Measurements from ENCODE around the gene NAV3.

Gene NAV3

DNA sequence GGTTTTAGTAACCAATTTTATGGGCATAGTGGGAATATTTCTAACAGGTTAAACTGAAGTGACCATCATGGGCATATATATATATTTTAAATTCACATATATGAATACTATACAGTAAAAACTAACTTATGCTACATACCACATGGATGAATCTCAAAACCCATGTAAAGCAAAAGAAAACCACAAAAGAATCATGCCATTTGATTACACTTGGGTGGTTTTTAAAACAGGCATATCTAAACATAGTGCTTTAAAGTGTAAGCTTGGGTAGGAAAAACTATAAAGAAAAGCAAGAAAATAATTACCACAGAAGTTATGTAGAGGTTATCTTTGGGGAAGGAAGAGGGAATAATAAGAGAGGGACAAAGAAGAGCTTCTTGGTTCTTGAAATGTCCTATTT is 326.1 kb downstream of the NAV3 start:
- Histone ChIP-seq H3K4me3 (ENCODE audit: low read depth in 1 of 5, low read length in 5 of 5) (no peak overlapping the region), H3K36me3 (ENCODE audit: control insufficient read depth in 5 of 5, insufficient read depth in 5 of 5, low read length in 5 of 5) (peaks cover 0 to 10% (median 3%) of the 10 kb centered on the region in 5 donors), H3K4me1 (ENCODE audit: control insufficient read depth in 5 of 5, insufficient read depth in 5 of 5, low read length in 5 of 5) (no peaks in the 10 kb centered on the region), H3K9me3 (ENCODE audit: control insufficient read depth in 5 of 5, low read length in 5 of 5) (no peaks in the 10 kb centered on the region), H3K9ac (ENCODE audit: low read length in 5 of 5) (no peak overlapping the region), H3K27me3 (ENCODE audit: control insufficient read depth in 5 of 5, insufficient read depth in 4 of 5, low read length in 5 of 5) (no peaks in the 10 kb centered on the region), H3K27ac (ENCODE audit: low read depth, low read length) (no peak overlapping the region)

DNA sequence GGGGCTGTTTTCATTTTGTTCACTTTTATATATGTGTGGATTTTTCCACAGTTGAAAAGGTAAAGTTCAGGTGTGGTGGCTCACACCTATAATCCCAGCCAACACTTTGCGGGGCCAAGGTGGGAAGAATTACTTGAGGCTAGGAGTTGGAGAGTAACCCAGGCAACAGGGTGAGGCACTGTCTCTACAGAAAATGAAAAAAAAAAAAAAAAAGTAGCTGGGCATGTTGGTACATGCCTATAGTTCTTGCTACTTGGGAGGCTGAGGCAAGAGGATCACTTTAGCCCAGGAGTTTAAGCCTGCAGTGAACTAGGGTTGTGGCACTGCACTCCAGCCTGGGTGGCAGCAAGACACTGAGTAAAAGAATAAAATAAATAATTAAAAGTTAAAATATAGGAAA is 326.5 kb downstream of the NAV3 start:
- peaks cover 0 to 10% (median 3%) of the 10 kb centered on the region in 5 donors for H3K36me3 ChIP-seq (ENCODE audit: control insufficient read depth in 5 of 5, insufficient read depth in 5 of 5, low read length in 5 of 5)
- H3K4me3 ChIP-seq (ENCODE audit: low read depth in 1 of 5, low read length in 5 of 5) = no peak overlapping the region
- H3K9ac ChIP-seq (ENCODE audit: low read length in 5 of 5) = no peak overlapping the region
- no peak overlapping the region for H3K27ac ChIP-seq (ENCODE audit: low read depth, low read length)
- no peaks in the 10 kb centered on the region for H3K27me3 ChIP-seq (ENCODE audit: control insufficient read depth in 5 of 5, insufficient read depth in 4 of 5, low read length in 5 of 5)
- H3K9me3 ChIP-seq (ENCODE audit: control insufficient read depth in 5 of 5, low read length in 5 of 5) = no peaks in the 10 kb centered on the region
- H3K4me1 ChIP-seq (ENCODE audit: control insufficient read depth in 5 of 5, insufficient read depth in 5 of 5, low read length in 5 of 5) = no peaks in the 10 kb centered on the region

DNA sequence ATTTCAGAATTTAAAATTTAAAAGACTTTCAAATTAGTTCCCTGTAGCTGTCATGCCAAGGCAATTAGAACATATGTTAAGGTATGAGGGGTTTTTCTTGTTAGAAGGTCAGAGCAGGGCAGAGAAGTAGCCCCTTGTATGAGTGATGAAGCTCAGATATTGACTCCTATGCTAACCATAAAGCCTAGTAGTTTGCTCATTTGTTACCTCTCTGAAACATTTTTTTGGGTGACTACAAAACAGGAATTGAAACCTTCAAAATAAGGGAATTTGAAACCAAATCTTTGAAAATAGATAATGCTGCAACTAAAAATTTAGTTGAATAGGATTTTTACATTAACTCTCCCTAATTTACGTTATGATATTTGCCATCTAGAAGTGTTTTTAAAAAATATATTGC is 333.5 kb downstream of the NAV3 start:
- Histone ChIP-seq H3K36me3 (ENCODE audit: control insufficient read depth in 5 of 5, insufficient read depth in 5 of 5, low read length in 5 of 5) (peaks cover 0 to 8% (median 3%) of the 10 kb centered on the region in 5 donors), H3K4me3 (ENCODE audit: low read depth in 1 of 5, low read length in 5 of 5) (no peak overlapping the region), H3K27me3 (ENCODE audit: control insufficient read depth in 5 of 5, insufficient read depth in 4 of 5, low read length in 5 of 5) (no peaks in the 10 kb centered on the region), H3K4me1 (ENCODE audit: control insufficient read depth in 5 of 5, insufficient read depth in 5 of 5, low read length in 5 of 5) (no peaks in the 10 kb centered on the region), H3K27ac (ENCODE audit: low read depth, low read length) (no peak overlapping the region), H3K9ac (ENCODE audit: low read length in 5 of 5) (no peak overlapping the region), H3K9me3 (ENCODE audit: control insufficient read depth in 5 of 5, low read length in 5 of 5) (no peaks in the 10 kb centered on the region)

DNA sequence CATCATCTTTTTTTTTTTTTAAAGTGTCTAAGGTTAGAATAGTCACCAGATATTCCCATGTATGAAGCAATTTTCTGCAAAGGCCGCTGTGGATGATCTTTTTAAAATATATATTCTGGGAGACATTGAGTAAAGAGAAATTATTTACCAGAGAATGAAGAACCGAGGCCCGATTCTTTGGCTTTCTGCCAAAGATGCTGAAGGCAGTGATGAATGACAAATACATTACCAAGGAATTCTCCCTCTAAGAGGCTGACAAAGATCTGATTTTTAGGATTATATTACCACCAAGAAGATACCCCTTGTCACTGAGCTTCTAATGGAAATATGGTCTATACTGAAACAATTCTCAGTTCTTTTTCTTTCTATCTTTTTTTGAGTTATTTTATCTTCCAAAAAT is 336.8 kb downstream of the NAV3 start:
- H3K27me3 ChIP-seq (ENCODE audit: control insufficient read depth in 5 of 5, insufficient read depth in 4 of 5, low read length in 5 of 5) = no peaks in the 10 kb centered on the region
- no peaks in the 10 kb centered on the region for H3K4me1 ChIP-seq (ENCODE audit: control insufficient read depth in 5 of 5, insufficient read depth in 5 of 5, low read length in 5 of 5)
- H3K27ac ChIP-seq (ENCODE audit: low read depth, low read length) = no peak overlapping the region
- no peak overlapping the region for H3K9ac ChIP-seq (ENCODE audit: low read length in 5 of 5)
- H3K9me3 ChIP-seq (ENCODE audit: control insufficient read depth in 5 of 5, low read length in 5 of 5) = no peaks in the 10 kb centered on the region
- no peak overlapping the region for H3K4me3 ChIP-seq (ENCODE audit: low read depth in 1 of 5, low read length in 5 of 5)
- peaks cover 0 to 16% (median 3%) of the 10 kb centered on the region in 5 donors for H3K36me3 ChIP-seq (ENCODE audit: control insufficient read depth in 5 of 5, insufficient read depth in 5 of 5, low read length in 5 of 5)

DNA sequence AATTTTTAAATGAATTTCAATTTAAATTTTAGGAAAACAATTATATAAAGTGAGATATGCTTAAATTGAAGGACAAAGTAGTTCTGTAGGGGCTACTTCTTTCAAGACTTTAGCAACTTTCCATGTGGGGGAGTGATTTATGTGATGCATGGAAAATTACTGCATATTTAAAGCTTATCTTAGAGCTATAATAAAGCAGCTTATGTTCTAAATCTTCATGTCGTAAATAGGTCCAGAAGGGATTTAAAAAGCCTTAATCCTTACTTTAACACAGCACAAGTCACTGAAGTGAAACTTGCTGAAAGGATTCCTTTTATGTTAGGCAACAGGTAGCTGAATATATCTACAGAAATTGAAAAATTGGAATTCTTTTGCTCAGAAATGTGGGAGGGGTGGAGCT is 340.4 kb downstream of the NAV3 start:
- H3K36me3 ChIP-seq (ENCODE audit: control insufficient read depth in 5 of 5, insufficient read depth in 5 of 5, low read length in 5 of 5) = peaks cover 0 to 24% (median 3%) of the 10 kb centered on the region in 5 donors
- no peaks in the 10 kb centered on the region for H3K9me3 ChIP-seq (ENCODE audit: control insufficient read depth in 5 of 5, low read length in 5 of 5)
- no peak overlapping the region for H3K27ac ChIP-seq (ENCODE audit: low read depth, low read length)
- no peak overlapping the region for H3K9ac ChIP-seq (ENCODE audit: low read length in 5 of 5)
- H3K4me3 ChIP-seq (ENCODE audit: low read depth in 1 of 5, low read length in 5 of 5) = no peak overlapping the region
- H3K27me3 ChIP-seq (ENCODE audit: control insufficient read depth in 5 of 5, insufficient read depth in 4 of 5, low read length in 5 of 5) = no peaks in the 10 kb centered on the region
- H3K4me1 ChIP-seq (ENCODE audit: control insufficient read depth in 5 of 5, insufficient read depth in 5 of 5, low read length in 5 of 5) = no peaks in the 10 kb centered on the region

DNA sequence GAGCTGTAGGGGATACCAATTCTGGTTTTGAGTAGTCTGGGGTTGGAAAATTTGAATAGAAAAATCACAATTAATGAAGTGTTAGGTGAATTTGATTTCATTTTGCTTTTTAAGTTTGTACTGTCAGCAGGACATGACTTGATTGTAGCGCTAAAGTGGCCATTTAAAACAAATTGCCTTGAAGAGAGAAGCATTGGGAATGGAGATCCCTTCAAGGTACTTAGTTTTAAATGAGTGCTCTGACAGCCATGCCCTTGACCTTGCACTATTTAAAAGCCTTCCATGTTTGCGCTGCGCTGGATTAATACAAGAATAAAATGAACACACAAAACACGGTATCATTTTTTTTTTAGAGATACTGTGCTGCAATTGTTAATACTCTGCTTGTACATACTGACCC is 345.9 kb downstream of the NAV3 start:
- Histone ChIP-seq H3K36me3 (ENCODE audit: control insufficient read depth in 5 of 5, insufficient read depth in 5 of 5, low read length in 5 of 5) (peaks cover 6 to 39% (median 13%) of the 10 kb centered on the region in 5 donors), H3K4me1 (ENCODE audit: control insufficient read depth in 5 of 5, insufficient read depth in 5 of 5, low read length in 5 of 5) (peaks cover 0 to 5% (median 0%) of the 10 kb centered on the region in 5 donors), H3K4me3 (ENCODE audit: low read depth in 1 of 5, low read length in 5 of 5) (no peak overlapping the region), H3K27ac (ENCODE audit: low read depth, low read length) (no peak overlapping the region), H3K9me3 (ENCODE audit: control insufficient read depth in 5 of 5, low read length in 5 of 5) (no peaks in the 10 kb centered on the region), H3K27me3 (ENCODE audit: control insufficient read depth in 5 of 5, insufficient read depth in 4 of 5, low read length in 5 of 5) (no peaks in the 10 kb centered on the region), H3K9ac (ENCODE audit: low read length in 5 of 5) (no peak overlapping the region)

DNA sequence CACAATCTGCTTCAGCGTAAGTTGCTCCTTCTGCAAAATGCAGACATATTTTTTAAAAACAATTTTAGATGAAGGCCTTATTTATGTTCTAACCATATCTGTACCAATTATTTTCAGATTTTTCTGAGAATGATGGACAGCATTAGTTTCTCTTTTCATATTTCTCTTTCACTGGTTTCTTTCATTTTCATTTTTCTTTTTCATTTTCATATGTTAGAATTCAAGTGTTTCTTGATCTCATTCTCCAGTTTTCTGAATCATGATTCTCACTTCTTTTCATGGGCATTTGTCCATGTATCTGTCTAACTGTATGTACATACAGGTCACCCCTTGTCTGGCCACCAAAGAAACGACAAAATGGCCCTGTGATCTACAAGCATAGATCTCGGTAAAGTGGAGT is 346.6 kb downstream of the NAV3 start:
- Histone ChIP-seq H3K4me1 (ENCODE audit: control insufficient read depth in 5 of 5, insufficient read depth in 5 of 5, low read length in 5 of 5) (peaks cover 0 to 5% (median 0%) of the 10 kb centered on the region in 5 donors), H3K27ac (ENCODE audit: low read depth, low read length) (no peak overlapping the region), H3K36me3 (ENCODE audit: control insufficient read depth in 5 of 5, insufficient read depth in 5 of 5, low read length in 5 of 5) (peaks cover 9 to 42% (median 13%) of the 10 kb centered on the region in 5 donors), H3K4me3 (ENCODE audit: low read depth in 1 of 5, low read length in 5 of 5) (no peak overlapping the region), H3K9ac (ENCODE audit: low read length in 5 of 5) (no peak overlapping the region), H3K27me3 (ENCODE audit: control insufficient read depth in 5 of 5, insufficient read depth in 4 of 5, low read length in 5 of 5) (no peaks in the 10 kb centered on the region), H3K9me3 (ENCODE audit: control insufficient read depth in 5 of 5, low read length in 5 of 5) (no peaks in the 10 kb centered on the region)

DNA sequence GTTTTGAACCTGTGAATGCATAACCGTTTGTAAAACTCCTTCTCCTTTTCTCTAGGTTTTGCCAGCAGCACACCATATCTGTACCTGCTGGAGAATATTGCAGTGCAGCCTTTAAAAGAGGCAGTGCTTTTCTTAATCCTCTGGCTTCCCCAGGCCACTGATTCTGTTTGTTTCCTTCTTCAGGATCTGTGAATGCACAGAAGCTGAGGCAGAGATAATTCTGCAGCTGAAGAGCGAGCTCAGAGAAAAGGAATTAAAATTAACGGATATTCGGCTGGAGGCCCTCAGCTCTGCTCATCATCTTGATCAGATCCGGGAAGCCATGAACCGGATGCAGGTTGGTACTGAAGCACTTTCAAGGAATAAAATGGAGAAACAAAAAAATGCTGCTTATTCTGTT is 348.7 kb downstream of the NAV3 start:
- Histone ChIP-seq H3K4me1 (ENCODE audit: control insufficient read depth in 5 of 5, insufficient read depth in 5 of 5, low read length in 5 of 5) (peaks cover 0 to 5% (median 0%) of the 10 kb centered on the region in 5 donors), H3K36me3 (ENCODE audit: control insufficient read depth in 5 of 5, insufficient read depth in 5 of 5, low read length in 5 of 5) (peaks cover 9 to 50% (median 19%) of the 10 kb centered on the region in 5 donors), H3K27ac (ENCODE audit: low read depth, low read length) (no peak overlapping the region), H3K9ac (ENCODE audit: low read length in 5 of 5) (no peak overlapping the region), H3K4me3 (ENCODE audit: low read depth in 1 of 5, low read length in 5 of 5) (no peak overlapping the region), H3K9me3 (ENCODE audit: control insufficient read depth in 5 of 5, low read length in 5 of 5) (no peaks in the 10 kb centered on the region), H3K27me3 (ENCODE audit: control insufficient read depth in 5 of 5, insufficient read depth in 4 of 5, low read length in 5 of 5) (no peaks in the 10 kb centered on the region)

DNA sequence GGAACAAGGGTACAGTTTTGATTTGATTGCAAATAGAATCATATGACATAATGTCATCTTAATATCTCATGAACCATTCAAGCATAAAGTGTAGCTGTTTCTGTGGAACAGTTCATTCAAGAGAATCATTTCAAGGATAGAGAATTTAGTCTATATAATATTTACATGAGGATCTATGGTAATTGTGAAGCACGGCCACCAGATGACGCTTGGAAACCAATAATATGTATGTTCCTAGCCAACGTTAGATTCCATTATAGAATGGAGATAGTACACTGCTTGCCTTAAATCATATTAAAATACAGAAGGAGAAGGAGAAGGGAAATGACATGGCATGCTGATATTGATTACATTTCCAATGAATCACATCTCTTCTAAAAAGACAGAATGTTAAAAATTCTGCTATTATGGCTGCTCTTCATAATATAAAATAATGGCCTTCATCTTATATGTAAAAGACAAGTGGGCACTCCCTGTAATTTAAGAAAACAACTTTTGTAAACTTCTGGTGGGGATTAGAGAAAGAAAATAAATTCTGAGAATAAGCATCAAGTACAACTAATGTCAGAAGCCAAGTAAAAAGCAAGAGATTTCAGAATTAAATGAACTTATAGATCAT is 351.0 kb downstream of the NAV3 start:
- H3K36me3 ChIP-seq (ENCODE audit: control insufficient read depth in 5 of 5, insufficient read depth in 5 of 5, low read length in 5 of 5) = peaks cover 9 to 50% (median 19%) of the 10 kb centered on the region in 5 donors
- H3K27me3 ChIP-seq (ENCODE audit: control insufficient read depth in 5 of 5, insufficient read depth in 4 of 5, low read length in 5 of 5) = no peaks in the 10 kb centered on the region
- H3K9ac ChIP-seq (ENCODE audit: low read length in 5 of 5) = no peak overlapping the region
- H3K4me3 ChIP-seq (ENCODE audit: low read depth in 1 of 5, low read length in 5 of 5) = no peak overlapping the region
- H3K27ac ChIP-seq (ENCODE audit: low read depth, low read length) = no peak overlapping the region
- H3K4me1 ChIP-seq (ENCODE audit: control insufficient read depth in 5 of 5, insufficient read depth in 5 of 5, low read length in 5 of 5) = peaks cover 0 to 5% (median 0%) of the 10 kb centered on the region in 5 donors
- no peaks in the 10 kb centered on the region for H3K9me3 ChIP-seq (ENCODE audit: control insufficient read depth in 5 of 5, low read length in 5 of 5)

DNA sequence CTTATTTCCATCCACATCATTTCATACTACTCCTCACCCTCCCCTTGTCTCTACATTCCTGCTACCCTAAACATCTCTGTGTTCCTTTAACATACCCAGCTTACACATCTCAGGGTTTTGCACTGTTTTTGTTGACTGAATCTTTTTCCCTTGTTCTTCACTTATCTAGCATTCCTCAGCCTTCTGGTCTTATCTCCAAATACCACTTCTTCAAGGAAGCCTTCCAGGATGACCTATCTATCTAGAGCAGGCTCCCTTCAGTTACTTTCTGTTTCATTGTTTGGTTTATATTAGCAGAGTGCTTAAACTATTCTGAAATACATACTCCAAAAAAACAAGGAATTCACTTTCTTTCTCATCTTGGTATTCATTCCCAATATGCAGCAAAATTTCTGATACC is 353.1 kb downstream of the NAV3 start:
- Histone ChIP-seq H3K36me3 (ENCODE audit: control insufficient read depth in 5 of 5, insufficient read depth in 5 of 5, low read length in 5 of 5) (peaks cover 3 to 41% (median 13%) of the 10 kb centered on the region in 5 donors), H3K4me3 (ENCODE audit: low read depth in 1 of 5, low read length in 5 of 5) (no peak overlapping the region), H3K27me3 (ENCODE audit: control insufficient read depth in 5 of 5, insufficient read depth in 4 of 5, low read length in 5 of 5) (no peaks in the 10 kb centered on the region), H3K9ac (ENCODE audit: low read length in 5 of 5) (no peak overlapping the region), H3K4me1 (ENCODE audit: control insufficient read depth in 5 of 5, insufficient read depth in 5 of 5, low read length in 5 of 5) (peaks cover 0 to under 1% (median 0%) of the 10 kb centered on the region in 5 donors), H3K27ac (ENCODE audit: low read depth, low read length) (no peak overlapping the region), H3K9me3 (ENCODE audit: control insufficient read depth in 5 of 5, low read length in 5 of 5) (no peaks in the 10 kb centered on the region)
